Measurements from ENCODE around the gene KRT86. TPM values are rescaled to one million over a fixed set of nuclear protein-coding genes. Genes with fewer than 3 reads are reported as not detected.

KRT86 gene
- polyA plus RNA-seq, 1 donor (not counting 4 experiments of a cell fraction or from before 2014, with no cell fraction given), result not detected

DNA sequence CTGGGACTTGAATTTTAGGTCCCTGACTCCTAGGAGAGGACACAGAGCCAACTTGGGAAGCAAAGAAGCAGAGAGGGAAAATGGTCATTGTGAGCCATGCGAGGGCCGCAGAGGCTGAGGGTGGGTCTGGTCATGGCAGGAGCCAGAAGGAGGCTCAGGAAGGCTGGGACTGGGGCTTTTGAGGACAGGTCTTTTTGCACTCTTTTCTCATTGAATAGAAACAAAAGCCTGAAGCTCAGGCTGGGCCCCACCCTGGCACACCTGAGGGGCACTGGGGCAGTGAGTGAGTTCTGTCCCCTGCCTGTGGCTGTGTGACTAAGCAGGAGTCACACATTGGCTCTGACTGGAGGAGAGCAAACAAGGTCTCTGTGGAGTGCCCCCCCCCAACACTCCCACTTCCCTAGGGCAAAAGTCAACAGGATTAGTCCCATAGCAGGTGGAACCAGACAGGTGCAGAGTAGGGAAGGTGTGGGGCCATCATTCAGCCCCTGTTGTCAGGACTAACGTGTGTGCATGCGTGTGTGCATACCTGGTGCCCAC is 38.6 kb upstream of the KRT86 start:
- Histone ChIP-seq H3K79me2 (ENCODE audit: control insufficient read depth, insufficient read depth, low read length) (no peaks in the 10 kb centered on the region), H3K27ac (ENCODE audit: control insufficient read depth, insufficient read depth, low read length) (no peak overlapping the region), H3K9me3 (ENCODE audit: control insufficient read depth, low read depth, low read length) (no peaks in the 10 kb centered on the region), H3K9ac (ENCODE audit: control insufficient read depth, extremely low read depth, insufficient read depth, low read length) (no peak overlapping the region), H3K4me2 (ENCODE audit: control insufficient read depth, extremely low read depth, insufficient read depth, low read depth, low read length) (peak overlapping the region; percentile 29), H4K20me1 (ENCODE audit: control insufficient read depth, extremely low read depth, insufficient read depth, low read length) (no peaks in the 10 kb centered on the region), H3K4me3 (ENCODE audit: control insufficient read depth in 2 of 3, extremely low read depth in 1 of 3, insufficient read depth in 2 of 3, low read depth in 1 of 3, low read length in 3 of 3) (no peak overlapping the region), H3K27me3 (ENCODE audit: control insufficient read depth, extremely low read depth, insufficient read depth, low read length) (no peaks in the 10 kb centered on the region), H2AFZ (ENCODE audit: control insufficient read depth, low read length) (no peak overlapping the region), H3K36me3 (ENCODE audit: control insufficient read depth in 2 of 2, extremely low read depth in 1 of 2, insufficient read depth in 2 of 2, low read length in 2 of 2) (no peaks in the 10 kb centered on the region), H3K4me1 (ENCODE audit: control insufficient read depth, extremely low read depth, insufficient read depth, low read length) (peaks cover 35% of the 10 kb centered on the region), H3K9me1 (ENCODE audit: control insufficient read depth, extremely low read depth, insufficient read depth, low read length) (no peaks in the 10 kb centered on the region)
- FAIRE-seq (no peak), DNase-seq (ENCODE audit: low read depth, low spot score) (no peak)
- dilution Hi-C loops (cut with MboI; ENCODE audit: extremely low pct_ligation_motif_present, low sequenced_read_pairs), result no loop called here
- no peak for TF ChIP-seq EZH2 (IDR thresholded peaks at IDR 0.05; ENCODE audit: low read length)

DNA sequence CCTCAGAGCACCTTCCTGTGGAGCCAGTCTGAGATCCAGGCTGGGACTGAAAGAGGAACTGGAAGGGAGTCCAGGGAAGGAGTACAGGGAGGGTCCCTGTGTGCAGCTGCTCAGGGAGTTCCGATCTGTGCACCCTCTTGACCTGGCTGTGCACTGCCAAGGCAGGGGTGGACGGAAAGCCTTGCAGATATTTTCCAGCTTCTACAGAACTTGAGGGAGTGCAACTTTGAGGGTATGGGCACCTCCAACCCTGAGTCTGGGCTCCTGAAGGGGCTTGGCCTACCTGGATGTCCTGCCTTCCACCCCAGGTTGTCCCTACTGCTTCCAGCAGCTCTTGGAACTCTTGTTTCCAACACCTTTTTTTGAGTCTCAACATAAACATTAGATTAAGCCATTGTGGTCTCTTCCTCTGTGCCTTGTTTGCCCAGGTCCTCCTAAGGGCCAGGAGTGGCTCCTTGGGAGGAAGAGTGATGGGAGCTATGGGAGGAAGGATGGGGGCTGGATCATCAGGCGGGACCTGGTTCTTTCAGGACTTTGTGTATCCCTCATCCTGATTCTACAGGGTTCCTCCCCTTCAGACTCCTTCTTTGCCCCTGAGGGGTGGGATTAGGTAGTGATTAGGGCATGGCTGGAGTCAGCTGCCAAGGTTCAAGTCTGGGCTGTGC is 37.9 kb upstream of the KRT86 start:
- Histone ChIP-seq H3K9me3 (ENCODE audit: control insufficient read depth, low read depth, low read length) (no peaks in the 10 kb centered on the region), H3K36me3 (ENCODE audit: control insufficient read depth in 2 of 2, extremely low read depth in 1 of 2, insufficient read depth in 2 of 2, low read length in 2 of 2) (no peaks in the 10 kb centered on the region), H3K9me1 (ENCODE audit: control insufficient read depth, extremely low read depth, insufficient read depth, low read length) (no peaks in the 10 kb centered on the region), H3K4me3 (ENCODE audit: control insufficient read depth in 2 of 3, extremely low read depth in 1 of 3, insufficient read depth in 2 of 3, low read depth in 1 of 3, low read length in 3 of 3) (no peak overlapping the region), H3K4me1 (ENCODE audit: control insufficient read depth, extremely low read depth, insufficient read depth, low read length) (peaks cover 29% of the 10 kb centered on the region), H3K27ac (ENCODE audit: control insufficient read depth, insufficient read depth, low read length) (no peak overlapping the region), H3K79me2 (ENCODE audit: control insufficient read depth, insufficient read depth, low read length) (no peaks in the 10 kb centered on the region), H2AFZ (ENCODE audit: control insufficient read depth, low read length) (no peak overlapping the region), H3K9ac (ENCODE audit: control insufficient read depth, extremely low read depth, insufficient read depth, low read length) (no peak overlapping the region), H3K27me3 (ENCODE audit: control insufficient read depth, extremely low read depth, insufficient read depth, low read length) (no peaks in the 10 kb centered on the region), H3K4me2 (ENCODE audit: control insufficient read depth, extremely low read depth, insufficient read depth, low read depth, low read length) (no peak overlapping the region), H4K20me1 (ENCODE audit: control insufficient read depth, extremely low read depth, insufficient read depth, low read length) (no peaks in the 10 kb centered on the region)
- no peak for DNase-seq (ENCODE audit: low read depth, low spot score)
- TF ChIP-seq EZH2 (IDR thresholded peaks at IDR 0.05; ENCODE audit: low read length), result no peak
- TF ChIP-seq, protein P1, sequence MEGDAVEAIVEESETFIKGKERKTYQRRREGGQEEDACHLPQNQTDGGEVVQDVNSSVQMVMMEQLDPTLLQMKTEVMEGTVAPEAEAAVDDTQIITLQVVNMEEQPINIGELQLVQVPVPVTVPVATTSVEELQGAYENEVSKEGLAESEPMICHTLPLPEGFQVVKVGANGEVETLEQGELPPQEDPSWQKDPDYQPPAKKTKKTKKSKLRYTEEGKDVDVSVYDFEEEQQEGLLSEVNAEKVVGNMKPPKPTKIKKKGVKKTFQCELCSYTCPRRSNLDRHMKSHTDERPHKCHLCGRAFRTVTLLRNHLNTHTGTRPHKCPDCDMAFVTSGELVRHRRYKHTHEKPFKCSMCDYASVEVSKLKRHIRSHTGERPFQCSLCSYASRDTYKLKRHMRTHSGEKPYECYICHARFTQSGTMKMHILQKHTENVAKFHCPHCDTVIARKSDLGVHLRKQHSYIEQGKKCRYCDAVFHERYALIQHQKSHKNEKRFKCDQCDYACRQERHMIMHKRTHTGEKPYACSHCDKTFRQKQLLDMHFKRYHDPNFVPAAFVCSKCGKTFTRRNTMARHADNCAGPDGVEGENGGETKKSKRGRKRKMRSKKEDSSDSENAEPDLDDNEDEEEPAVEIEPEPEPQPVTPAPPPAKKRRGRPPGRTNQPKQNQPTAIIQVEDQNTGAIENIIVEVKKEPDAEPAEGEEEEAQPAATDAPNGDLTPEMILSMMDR (optimal IDR thresholded peaks at IDR 0.05 in 1 of 3, IDR thresholded peaks at IDR 0.05 in 1 of 3, conservative IDR thresholded peaks at IDR 0.05 in 1 of 3; ENCODE audit: extremely low read depth in 1 of 3, insufficient read depth in 2 of 3, low read length in 3 of 3), result no peak
- FAIRE-seq, result peak; percentile 34
- dilution Hi-C loops (cut with MboI; ENCODE audit: extremely low pct_ligation_motif_present, low sequenced_read_pairs), result no loop called here

Data from keratinocyte (primary cell).